Fibroblast of mammary gland (primary cell): ENCODE data around the gene ATP2B3.
A peak's percentile ranks its signal among the peaks of the same experiment; 100 is the strongest.

ENCODE experiments used
- DNase-seq: peaks from one replicate; pipeline ENCODE4 v3.0.0-alpha.2; 2010; ENCODE audit warnings: low read depth
- H3K4me3 ChIP-seq: 2 replicates; pipeline ENCODE4 v1.5.1; 2011; ENCODE audit warnings: low read depth, mild to moderate bottlenecking, low read length, moderate library complexity; ENCODE audit not compliant: control insufficient read depth
- TF ChIP-seq, protein P1 (sequence below): conservative IDR thresholded peaks from 2 replicates; pipeline ENCODE4 v1.5.1; 2011; ENCODE audit warnings: low read depth, low read length, inconsistent platforms; ENCODE audit not compliant: control insufficient read depth, insufficient read depth

Gene ATP2B3

GRCh38 chrX:153474266-153474665 lies 43.2 kb upstream of the ATP2B3 start:
- no peak overlapping the region for H3K4me3 ChIP-seq
- TF ChIP-seq, protein P1, sequence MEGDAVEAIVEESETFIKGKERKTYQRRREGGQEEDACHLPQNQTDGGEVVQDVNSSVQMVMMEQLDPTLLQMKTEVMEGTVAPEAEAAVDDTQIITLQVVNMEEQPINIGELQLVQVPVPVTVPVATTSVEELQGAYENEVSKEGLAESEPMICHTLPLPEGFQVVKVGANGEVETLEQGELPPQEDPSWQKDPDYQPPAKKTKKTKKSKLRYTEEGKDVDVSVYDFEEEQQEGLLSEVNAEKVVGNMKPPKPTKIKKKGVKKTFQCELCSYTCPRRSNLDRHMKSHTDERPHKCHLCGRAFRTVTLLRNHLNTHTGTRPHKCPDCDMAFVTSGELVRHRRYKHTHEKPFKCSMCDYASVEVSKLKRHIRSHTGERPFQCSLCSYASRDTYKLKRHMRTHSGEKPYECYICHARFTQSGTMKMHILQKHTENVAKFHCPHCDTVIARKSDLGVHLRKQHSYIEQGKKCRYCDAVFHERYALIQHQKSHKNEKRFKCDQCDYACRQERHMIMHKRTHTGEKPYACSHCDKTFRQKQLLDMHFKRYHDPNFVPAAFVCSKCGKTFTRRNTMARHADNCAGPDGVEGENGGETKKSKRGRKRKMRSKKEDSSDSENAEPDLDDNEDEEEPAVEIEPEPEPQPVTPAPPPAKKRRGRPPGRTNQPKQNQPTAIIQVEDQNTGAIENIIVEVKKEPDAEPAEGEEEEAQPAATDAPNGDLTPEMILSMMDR: no peak
- no peak for DNase-seq

- TF ChIP-seq, protein P1: no peak
- H3K4me3 ChIP-seq: no peak overlapping the region
Observed at GRCh38 chrX:153474718-153475117, 42.7 kb upstream of the ATP2B3 start.

DNA sequence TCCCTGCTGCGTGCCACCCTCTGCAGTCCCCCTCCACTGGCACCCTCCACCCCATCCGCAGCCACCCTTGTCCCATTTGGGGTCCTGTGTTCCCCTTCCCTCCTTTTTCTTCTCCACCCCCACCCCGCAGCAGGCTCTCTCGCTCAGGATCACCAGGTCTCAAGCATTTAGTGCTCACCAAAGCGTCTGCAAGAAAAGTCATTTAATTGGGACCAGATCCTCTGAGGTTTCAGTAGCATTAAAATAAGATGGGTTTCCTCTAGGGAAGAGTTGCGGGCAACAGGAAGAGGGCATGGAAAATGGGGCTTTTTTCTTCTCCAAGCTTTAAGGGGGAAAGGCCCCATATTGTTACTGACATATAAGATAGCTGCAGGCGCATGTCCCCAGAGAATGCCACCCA lies 42.2 kb upstream of the ATP2B3 start:
- TF ChIP-seq, protein P1: no peak
- H3K4me3 ChIP-seq: no peak overlapping the region
- DNase-seq: no peak

More at GRCh38 chrX:153474718-153475117, 42.7 kb upstream of the ATP2B3 start:
- DNase-seq: peak; percentile 51

DNA sequence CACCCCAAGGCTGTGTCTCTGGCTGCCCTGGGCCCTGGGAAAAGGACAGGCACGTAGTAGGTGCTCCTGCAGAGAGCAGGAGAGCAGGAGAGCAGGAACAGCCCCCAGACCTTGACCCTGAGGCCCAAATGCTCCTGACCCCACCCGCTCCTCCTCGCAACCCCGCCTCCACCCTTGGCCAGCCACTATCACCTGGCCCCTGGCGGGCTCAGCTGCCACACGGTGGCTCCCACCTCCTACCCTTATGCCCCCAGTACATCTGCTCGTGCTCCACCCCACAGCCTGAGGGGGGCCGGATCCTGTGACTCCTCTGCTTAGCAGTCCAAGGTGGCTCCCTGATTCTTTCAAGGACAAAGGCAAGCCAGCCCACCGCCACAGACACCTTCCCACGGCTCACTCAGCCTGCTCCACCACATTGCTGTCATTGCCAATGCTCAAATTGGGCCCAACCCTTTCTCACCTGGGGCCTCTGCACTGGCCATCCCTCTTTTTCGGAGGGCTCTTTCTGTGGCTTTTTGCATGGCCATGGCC lies 41.6 kb upstream of the ATP2B3 start:
- TF ChIP-seq, protein P1: no peak
- DNase-seq: no peak
- H3K4me3 ChIP-seq: no peak overlapping the region

GRCh38 chrX:153476666-153477363 lies 40.6 kb upstream of the ATP2B3 start:
- peak; percentile 63 for DNase-seq
- TF ChIP-seq, protein P1: no peak
- no peak overlapping the region for H3K4me3 ChIP-seq

DNA sequence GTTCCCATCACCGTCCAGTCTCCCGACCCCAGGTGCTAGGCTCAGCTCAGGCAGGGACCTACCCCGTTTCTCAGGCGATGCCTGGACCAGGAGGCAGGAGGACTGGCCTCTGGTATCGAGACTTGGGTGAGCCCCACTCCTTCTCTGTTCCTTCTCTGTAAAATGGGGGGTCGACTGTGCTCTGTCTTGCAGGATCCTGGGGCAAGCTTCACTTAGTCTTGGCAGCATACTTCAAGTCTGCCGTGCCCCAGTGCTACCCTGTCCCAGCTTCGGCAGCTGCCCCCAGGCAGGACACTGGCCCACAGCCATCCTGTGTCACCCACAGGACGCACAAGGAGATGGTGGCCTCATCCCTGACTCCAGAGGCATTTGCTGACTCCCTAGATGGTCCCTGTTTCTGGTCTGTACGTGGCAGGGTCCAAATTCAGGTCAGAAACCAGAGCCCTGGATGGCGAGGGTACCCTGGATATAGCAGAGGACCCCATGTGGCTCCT lies 40.0 kb upstream of the ATP2B3 start:
- TF ChIP-seq, protein P1: no peak
- H3K4me3 ChIP-seq: no peak overlapping the region
- DNase-seq: no peak

GRCh38 chrX:153477901-153478300 lies 39.5 kb upstream of the ATP2B3 start:
- TF ChIP-seq, protein P1: no peak
- no peak overlapping the region for H3K4me3 ChIP-seq
- DNase-seq: peak; percentile 54
